Measurements from ENCODE around the gene ADGRB2. TPM values are rescaled to one million over a fixed set of nuclear protein-coding genes. Genes with fewer than 3 reads are reported as not detected.

The ADGRB2 gene
- total and polyA plus RNA-seq, 2 donors (not counting 1 experiment from before 2014, with no cell fraction given): 4.4 to 10.4 TPM

DNA sequence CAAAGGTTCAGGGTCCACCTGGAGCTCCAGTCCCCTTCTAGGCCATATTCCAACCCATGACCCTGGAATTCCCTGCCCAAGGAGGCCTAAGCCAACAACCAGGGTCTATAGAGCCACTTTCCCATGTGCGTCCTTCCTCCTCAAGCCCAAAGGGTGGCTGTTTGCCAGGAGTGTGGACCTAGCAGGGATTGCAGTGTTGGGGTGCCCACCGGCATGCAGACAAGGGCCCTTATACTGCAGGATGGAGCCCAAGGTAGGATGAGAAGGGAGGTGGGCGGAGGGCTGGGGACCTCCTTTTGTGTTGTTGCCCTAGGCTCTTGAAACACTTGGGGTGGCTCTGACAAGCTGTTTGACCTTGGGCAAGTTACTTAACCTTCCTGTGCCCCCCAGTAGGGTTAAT is 19.7 kb upstream of the ADGRB2 start:
- H3K79me2 ChIP-seq (ENCODE audit: control insufficient read depth, insufficient read depth, low read length): no peaks in the 10 kb centered on the region
- H3K9ac ChIP-seq (ENCODE audit: insufficient read depth, low read length): no peak overlapping the region
- H3K27me3 ChIP-seq (ENCODE audit: control insufficient read depth, insufficient read depth, low read length): no peaks in the 10 kb centered on the region
- no peak overlapping the region for H3K4me2 ChIP-seq (ENCODE audit: extremely low read depth, insufficient read depth, low read length)
- peaks cover 6% of the 10 kb centered on the region for H3K4me1 ChIP-seq (ENCODE audit: control insufficient read depth, extremely low read depth, insufficient read depth, low read length)
- H3K4me3 ChIP-seq (replicated peaks in 1 of 4; ENCODE audit: control extremely low read depth in 1 of 4, insufficient read depth in 1 of 4, low read depth in 3 of 4, low read length in 4 of 4): no peak overlapping the region
- H3K9me3 ChIP-seq (ENCODE audit: control insufficient read depth, insufficient read depth, low read depth, low read length): no peaks in the 10 kb centered on the region
- DNase-seq (ENCODE audit: low read depth in 2 of 2): no peak
- H3K27ac ChIP-seq (ENCODE audit: insufficient read depth, low read length): no peak overlapping the region
- no peak overlapping the region for H2AFZ ChIP-seq (ENCODE audit: low read length)
- H3K36me3 ChIP-seq (ENCODE audit: control insufficient read depth, insufficient read depth, low read length): no peaks in the 10 kb centered on the region
- H4K20me1 ChIP-seq (ENCODE audit: control insufficient read depth, extremely low read depth, insufficient read depth, low read length): no peaks in the 10 kb centered on the region
- TF ChIP-seq CTCF (conservative IDR thresholded peaks at IDR 0.05 in 1 of 2, IDR thresholded peaks at IDR 0.05 in 1 of 2; ENCODE audit: low read depth in 1 of 2, low read length in 2 of 2) (no peak), EZH2 (IDR thresholded peaks at IDR 0.05; ENCODE audit: low read length, missing control alignments) (no peak)

- no peaks in the 10 kb centered on the region for H3K9me3 ChIP-seq (ENCODE audit: control insufficient read depth, insufficient read depth, low read depth, low read length)
- no peak overlapping the region for H3K4me2 ChIP-seq (ENCODE audit: extremely low read depth, insufficient read depth, low read length)
- no peak overlapping the region for H3K27ac ChIP-seq (ENCODE audit: insufficient read depth, low read length)
- no peak overlapping the region for H3K9ac ChIP-seq (ENCODE audit: insufficient read depth, low read length)
- no peaks in the 10 kb centered on the region for H4K20me1 ChIP-seq (ENCODE audit: control insufficient read depth, extremely low read depth, insufficient read depth, low read length)
- peaks cover 3% of the 10 kb centered on the region for H3K4me1 ChIP-seq (ENCODE audit: control insufficient read depth, extremely low read depth, insufficient read depth, low read length)
- H3K36me3 ChIP-seq (ENCODE audit: control insufficient read depth, insufficient read depth, low read length): no peaks in the 10 kb centered on the region
- H3K27me3 ChIP-seq (ENCODE audit: control insufficient read depth, insufficient read depth, low read length): no peaks in the 10 kb centered on the region
- H3K79me2 ChIP-seq (ENCODE audit: control insufficient read depth, insufficient read depth, low read length): no peaks in the 10 kb centered on the region
- no peak overlapping the region for H2AFZ ChIP-seq (ENCODE audit: low read length)
- TF ChIP-seq CTCF (conservative IDR thresholded peaks at IDR 0.05 in 1 of 2, IDR thresholded peaks at IDR 0.05 in 1 of 2; ENCODE audit: low read depth in 1 of 2, low read length in 2 of 2) (no peak), EZH2 (IDR thresholded peaks at IDR 0.05; ENCODE audit: low read length, missing control alignments) (no peak)
- H3K4me3 ChIP-seq (replicated peaks in 1 of 4; ENCODE audit: control extremely low read depth in 1 of 4, insufficient read depth in 1 of 4, low read depth in 3 of 4, low read length in 4 of 4): no peak overlapping the region
- DNase-seq (ENCODE audit: low read depth in 2 of 2): no peak
Observed at GRCh38 chr1:31782421-31783410, 18.6 kb upstream of the ADGRB2 start.

- no peak overlapping the region for H3K4me3 ChIP-seq (replicated peaks in 1 of 4; ENCODE audit: control extremely low read depth in 1 of 4, insufficient read depth in 1 of 4, low read depth in 3 of 4, low read length in 4 of 4)
- no peak for TF ChIP-seq CTCF (conservative IDR thresholded peaks at IDR 0.05 in 1 of 2, IDR thresholded peaks at IDR 0.05 in 1 of 2; ENCODE audit: low read depth in 1 of 2, low read length in 2 of 2)
- no peak for TF ChIP-seq EZH2 (IDR thresholded peaks at IDR 0.05; ENCODE audit: low read length, missing control alignments)
- H3K36me3 ChIP-seq (ENCODE audit: control insufficient read depth, insufficient read depth, low read length): no peaks in the 10 kb centered on the region
- no peaks in the 10 kb centered on the region for H3K79me2 ChIP-seq (ENCODE audit: control insufficient read depth, insufficient read depth, low read length)
- H3K4me1 ChIP-seq (ENCODE audit: control insufficient read depth, extremely low read depth, insufficient read depth, low read length): peaks cover 3% of the 10 kb centered on the region
- DNase-seq (ENCODE audit: low read depth in 2 of 2): no peak
- no peak overlapping the region for H3K4me2 ChIP-seq (ENCODE audit: extremely low read depth, insufficient read depth, low read length)
- no peak overlapping the region for H3K9ac ChIP-seq (ENCODE audit: insufficient read depth, low read length)
- no peaks in the 10 kb centered on the region for H4K20me1 ChIP-seq (ENCODE audit: control insufficient read depth, extremely low read depth, insufficient read depth, low read length)
- no peak overlapping the region for H2AFZ ChIP-seq (ENCODE audit: low read length)
- H3K27ac ChIP-seq (ENCODE audit: insufficient read depth, low read length): no peak overlapping the region
- no peaks in the 10 kb centered on the region for H3K27me3 ChIP-seq (ENCODE audit: control insufficient read depth, insufficient read depth, low read length)
- H3K9me3 ChIP-seq (ENCODE audit: control insufficient read depth, insufficient read depth, low read depth, low read length): no peaks in the 10 kb centered on the region
Observed at GRCh38 chr1:31781756-31782371, 17.7 kb upstream of the ADGRB2 start.
